WTC11 (cell line): ENCODE data around the gene NSF.
"Not testable (repeated sequence)": the region's sequence is repeated elsewhere in the genome, so short reads cannot be mapped to it uniquely, and the experiment has no call there.

Source experiments
- ELF4 ChIP-seq: sonication (generic); formaldehyde crosslinking; IDR thresholded peaks from 2 replicates; pipeline ENCODE4 v1.8.1; 2022; ENCODE audit warnings: low read depth, mild to moderate bottlenecking, moderate library complexity, missing genetic modification reagents
- ETV6 ChIP-seq: sonication (generic); formaldehyde crosslinking; IDR thresholded peaks from 2 replicates; pipeline ENCODE4 v1.8.1; 2022; ENCODE audit warnings: mild to moderate bottlenecking, missing genetic modification reagents
- FOXK1 ChIP-seq: sonication (generic); formaldehyde crosslinking; IDR thresholded peaks from 2 replicates; pipeline ENCODE4 v1.8.0; 2022; ENCODE audit warnings: mild to moderate bottlenecking, moderate library complexity, missing genetic modification reagents
- HMGA2 ChIP-seq: fragments of 250-450 bp; sonication (Bioruptor Pico); IDR thresholded peaks from 2 replicates; pipeline ENCODE4 v1.4.0; 2021; ENCODE audit warnings: mild to moderate bottlenecking, moderate library complexity
- JUN ChIP-seq: sonication (generic); formaldehyde crosslinking; IDR thresholded peaks from 2 replicates; pipeline ENCODE4 v1.8.0; 2023; ENCODE audit warnings: mild to moderate bottlenecking, missing genetic modification reagents
- NFE2L1 ChIP-seq: sonication (generic); formaldehyde crosslinking; IDR thresholded peaks from 2 replicates; pipeline ENCODE4 v1.8.1; 2023; ENCODE audit warnings: missing genetic modification reagents
- NR3C1 ChIP-seq: sonication (generic); formaldehyde crosslinking; conservative IDR thresholded peaks from 2 replicates; pipeline ENCODE4 v1.8.1; 2023; ENCODE audit warnings: low read depth, mild to moderate bottlenecking, missing genetic modification reagents
- SOX15 ChIP-seq: fragments of 250-450 bp; sonication (Bioruptor Pico); IDR thresholded peaks from 2 replicates; pipeline ENCODE4 v1.9.0; 2021; ENCODE audit warnings: mild to moderate bottlenecking
- TP53 ChIP-seq: sonication (generic); formaldehyde crosslinking; IDR thresholded peaks from 2 replicates; pipeline ENCODE4 v1.8.1; 2023; ENCODE audit warnings: mild to moderate bottlenecking, missing genetic modification reagents
- TF ChIP-seq, protein P1 (sequence below): fragments of 200-600 bp; IDR thresholded peaks from 2 replicates; pipeline ENCODE4 v1.8.0; 2022; ENCODE audit warnings: antibody characterized with exemption
- TF ChIP-seq, protein P2 (sequence below): sonication (generic); formaldehyde crosslinking; IDR thresholded peaks from 2 replicates; pipeline ENCODE4 v1.8.0; 2022; ENCODE audit warnings: mild to moderate bottlenecking, missing genetic modification reagents
- TF ChIP-seq, protein P3 (sequence below): sonication (generic); formaldehyde crosslinking; IDR thresholded peaks from 2 replicates; pipeline ENCODE4 v1.8.0; 2022; ENCODE audit warnings: mild to moderate bottlenecking, missing genetic modification reagents

DNA sequence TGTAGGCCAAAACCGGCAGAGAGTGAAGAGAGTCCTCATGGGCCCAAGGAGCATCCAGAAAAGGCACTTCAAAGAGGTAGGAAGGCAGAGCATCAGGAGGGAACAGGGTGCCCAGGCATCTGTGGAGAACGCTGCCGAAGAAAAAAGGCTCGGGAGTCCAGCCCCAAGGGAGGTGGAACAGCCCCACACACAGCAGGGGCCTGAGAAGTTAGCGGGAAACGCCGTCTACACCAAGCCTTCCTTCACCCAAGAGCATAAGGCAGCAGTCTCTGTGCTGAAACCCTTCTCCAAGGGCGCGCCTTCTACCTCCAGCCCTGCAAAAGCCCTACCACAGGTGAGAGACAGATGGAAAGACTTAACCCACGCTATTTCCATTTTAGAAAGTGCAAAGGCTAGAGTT lies 41.9 kb upstream of the NSF start:
- not testable (repeated sequence) for TF ChIP-seq TP53 (CRISPR knock-in tag); HMGA2; ELF4 (CRISPR knock-in tag); JUN (CRISPR knock-in tag); SOX15; FOXK1 (CRISPR knock-in tag); NR3C1 (CRISPR knock-in tag); ETV6 (CRISPR knock-in tag); NFE2L1
- TF ChIP-seq, protein P1, sequence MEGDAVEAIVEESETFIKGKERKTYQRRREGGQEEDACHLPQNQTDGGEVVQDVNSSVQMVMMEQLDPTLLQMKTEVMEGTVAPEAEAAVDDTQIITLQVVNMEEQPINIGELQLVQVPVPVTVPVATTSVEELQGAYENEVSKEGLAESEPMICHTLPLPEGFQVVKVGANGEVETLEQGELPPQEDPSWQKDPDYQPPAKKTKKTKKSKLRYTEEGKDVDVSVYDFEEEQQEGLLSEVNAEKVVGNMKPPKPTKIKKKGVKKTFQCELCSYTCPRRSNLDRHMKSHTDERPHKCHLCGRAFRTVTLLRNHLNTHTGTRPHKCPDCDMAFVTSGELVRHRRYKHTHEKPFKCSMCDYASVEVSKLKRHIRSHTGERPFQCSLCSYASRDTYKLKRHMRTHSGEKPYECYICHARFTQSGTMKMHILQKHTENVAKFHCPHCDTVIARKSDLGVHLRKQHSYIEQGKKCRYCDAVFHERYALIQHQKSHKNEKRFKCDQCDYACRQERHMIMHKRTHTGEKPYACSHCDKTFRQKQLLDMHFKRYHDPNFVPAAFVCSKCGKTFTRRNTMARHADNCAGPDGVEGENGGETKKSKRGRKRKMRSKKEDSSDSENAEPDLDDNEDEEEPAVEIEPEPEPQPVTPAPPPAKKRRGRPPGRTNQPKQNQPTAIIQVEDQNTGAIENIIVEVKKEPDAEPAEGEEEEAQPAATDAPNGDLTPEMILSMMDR: not testable (repeated sequence)
- TF ChIP-seq, protein P2, sequence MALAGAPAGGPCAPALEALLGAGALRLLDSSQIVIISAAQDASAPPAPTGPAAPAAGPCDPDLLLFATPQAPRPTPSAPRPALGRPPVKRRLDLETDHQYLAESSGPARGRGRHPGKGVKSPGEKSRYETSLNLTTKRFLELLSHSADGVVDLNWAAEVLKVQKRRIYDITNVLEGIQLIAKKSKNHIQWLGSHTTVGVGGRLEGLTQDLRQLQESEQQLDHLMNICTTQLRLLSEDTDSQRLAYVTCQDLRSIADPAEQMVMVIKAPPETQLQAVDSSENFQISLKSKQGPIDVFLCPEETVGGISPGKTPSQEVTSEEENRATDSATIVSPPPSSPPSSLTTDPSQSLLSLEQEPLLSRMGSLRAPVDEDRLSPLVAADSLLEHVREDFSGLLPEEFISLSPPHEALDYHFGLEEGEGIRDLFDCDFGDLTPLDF (CRISPR knock-in tag): not testable (repeated sequence)
- TF ChIP-seq, protein P3, sequence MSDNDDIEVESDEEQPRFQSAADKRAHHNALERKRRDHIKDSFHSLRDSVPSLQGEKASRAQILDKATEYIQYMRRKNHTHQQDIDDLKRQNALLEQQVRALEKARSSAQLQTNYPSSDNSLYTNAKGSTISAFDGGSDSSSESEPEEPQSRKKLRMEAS: not testable (repeated sequence)
